SK-N-SH treated with all-trans-retinoic acid at 6 μM for 48 hours (cell line): ENCODE results near the gene CD248.
A peak's percentile ranks its signal among the peaks of the same experiment; 100 is the strongest.

ENCODE experiments used
- ATAC-seq: fragments of 200-7000 bp; cut with Tn5 transposase; 3 replicates; pipeline ENCODE4 v1.9.1; 2020; ENCODE audit warnings: mild to moderate bottlenecking, moderate library complexity
- ARNTL ChIP-seq: fragments of 450-650 bp; formaldehyde crosslinking; IDR thresholded peaks from 2 replicates; pipeline ENCODE4 v1.5.0; 2020; ENCODE audit warnings: low read depth, mild to moderate bottlenecking, moderate library complexity, borderline replicate concordance
- BACH2 ChIP-seq: fragments of 250-450 bp; sonication (Bioruptor Pico); IDR thresholded peaks from 2 replicates; pipeline ENCODE4 v1.9.0; 2021; ENCODE audit warnings: mild to moderate bottlenecking, borderline replicate concordance
- CSDC2 ChIP-seq: fragments of 250-450 bp; sonication (Bioruptor Pico); IDR thresholded peaks from 2 replicates; pipeline ENCODE4 v1.5.0; 2020; ENCODE audit warnings: mild to moderate bottlenecking, moderate library complexity
- ESRRG ChIP-seq: fragments of 250-450 bp; sonication (Bioruptor Pico); IDR thresholded peaks from 2 replicates; pipeline ENCODE4 v1.6.1; 2021; ENCODE audit warnings: mild to moderate bottlenecking
- GLIS3 ChIP-seq: fragments of 250-450 bp; sonication (Bioruptor Pico); IDR thresholded peaks from 2 replicates; pipeline ENCODE4 v1.5.0; 2020; ENCODE audit warnings: mild to moderate bottlenecking, moderate library complexity
- OSR1 ChIP-seq: fragments of 250-450 bp; sonication (Bioruptor Pico); IDR thresholded peaks from 2 replicates; pipeline ENCODE4 v1.8.0; 2022; ENCODE audit warnings: moderate library complexity, mild to moderate bottlenecking, inconsistent platforms
- PPARA ChIP-seq: fragments of 250-450 bp; sonication (Bioruptor Pico); IDR thresholded peaks from 2 replicates; pipeline ENCODE4 v1.5.0; 2020; ENCODE audit warnings: mild to moderate bottlenecking, borderline replicate concordance
- RARB ChIP-seq: fragments of 250-450 bp; sonication (Bioruptor Pico); IDR thresholded peaks from 2 replicates; pipeline ENCODE4 v1.8.0; 2021; ENCODE audit warnings: mild to moderate bottlenecking, moderate library complexity
- SNAI2 ChIP-seq: fragments of 250-450 bp; sonication (Bioruptor Pico); IDR thresholded peaks from 2 replicates; pipeline ENCODE4 v1.5.0; 2020; ENCODE audit warnings: mild to moderate bottlenecking, moderate library complexity
- TCF4 ChIP-seq: fragments of 250-450 bp; sonication (Bioruptor Pico); IDR thresholded peaks from 2 replicates; pipeline ENCODE4 v1.8.0; 2021; ENCODE audit warnings: mild to moderate bottlenecking, moderate library complexity, borderline replicate concordance
- TOX ChIP-seq: fragments of 250-450 bp; sonication (Bioruptor Pico); IDR thresholded peaks from 2 replicates; pipeline ENCODE4 v1.8.0; 2021; ENCODE audit warnings: mild to moderate bottlenecking, moderate library complexity, borderline replicate concordance
- ZC3H10 ChIP-seq: fragments of 250-450 bp; sonication (Bioruptor Pico); IDR thresholded peaks from 2 replicates; pipeline ENCODE4 v1.5.1; 2021; ENCODE audit warnings: mild to moderate bottlenecking, moderate library complexity
- ZFP3 ChIP-seq: fragments of 250-450 bp; sonication (Bioruptor Pico); IDR thresholded peaks from 2 replicates; pipeline ENCODE4 v1.5.0; 2020; ENCODE audit warnings: mild to moderate bottlenecking, moderate library complexity
- ZFP30 ChIP-seq: fragments of 450-650 bp; formaldehyde crosslinking; IDR thresholded peaks from 2 replicates; pipeline ENCODE4 v1.5.0; 2022; ENCODE audit warnings: mild to moderate bottlenecking, moderate library complexity
- ZNF565 ChIP-seq: fragments of 450-650 bp; formaldehyde crosslinking; conservative IDR thresholded peaks from 2 replicates; pipeline ENCODE4 v1.5.0; 2020; ENCODE audit warnings: low read depth, mild to moderate bottlenecking, moderate library complexity
- ZNF8 ChIP-seq: fragments of 450-650 bp; formaldehyde crosslinking; IDR thresholded peaks from 2 replicates; pipeline ENCODE4 v1.5.0; 2020; ENCODE audit warnings: mild to moderate bottlenecking, moderate library complexity
- TF ChIP-seq, protein P1 (sequence below): fragments of 250-450 bp; sonication (Bioruptor Pico); IDR thresholded peaks from 2 replicates; pipeline ENCODE4 v1.5.1; 2021; ENCODE audit warnings: mild to moderate bottlenecking, moderate library complexity
- TF ChIP-seq, protein P2 (sequence below): fragments of 250-450 bp; sonication (Bioruptor Pico); IDR thresholded peaks from 2 replicates; pipeline ENCODE4 v1.8.0; 2020; ENCODE audit warnings: mild to moderate bottlenecking, moderate library complexity, borderline replicate concordance
- TF ChIP-seq, protein P3 (sequence below): fragments of 250-450 bp; sonication (Bioruptor Pico); IDR thresholded peaks from 2 replicates; pipeline ENCODE4 v1.5.0; 2020; ENCODE audit warnings: mild to moderate bottlenecking, moderate library complexity
- TF ChIP-seq, protein P4 (sequence below): fragments of 250-450 bp; sonication (Bioruptor Pico); IDR thresholded peaks from 2 replicates; pipeline ENCODE4 v1.8.0; 2021; ENCODE audit warnings: low read depth, mild to moderate bottlenecking, moderate library complexity, borderline replicate concordance

Gene CD248

DNA sequence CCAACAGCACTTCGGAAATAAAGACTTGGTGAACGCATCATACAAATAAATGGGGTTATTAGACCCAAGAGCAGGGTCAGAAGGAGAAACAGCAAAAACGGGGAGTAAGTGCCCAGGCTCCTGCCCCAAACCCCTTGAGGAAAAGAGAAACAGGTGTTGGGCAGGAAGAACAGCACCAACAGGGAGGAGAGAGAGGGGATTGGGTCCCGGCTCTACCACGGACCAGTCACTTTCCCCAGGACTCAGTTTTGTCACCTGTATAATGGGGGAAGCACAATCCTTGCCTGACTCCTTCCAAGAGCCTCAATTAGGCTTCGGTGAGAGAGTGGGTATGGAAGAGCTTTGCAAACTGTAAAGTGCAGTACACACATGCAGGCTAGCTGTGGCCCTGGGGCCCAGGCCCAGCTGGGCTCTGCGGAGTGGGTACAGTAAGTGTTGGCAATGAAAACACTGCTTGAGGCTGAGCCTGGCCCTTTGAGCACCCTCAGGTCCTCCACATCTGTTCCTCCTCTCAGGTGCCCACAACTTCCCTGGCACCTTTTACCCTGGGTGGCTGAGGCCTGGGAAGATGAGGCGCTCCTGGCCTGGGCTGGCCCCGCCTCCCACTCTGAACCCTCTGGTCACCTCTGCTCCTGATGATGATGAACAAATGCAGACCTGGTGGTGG lies 45.8 kb upstream of the CD248 start (continued):
- TF ChIP-seq, protein P1, sequence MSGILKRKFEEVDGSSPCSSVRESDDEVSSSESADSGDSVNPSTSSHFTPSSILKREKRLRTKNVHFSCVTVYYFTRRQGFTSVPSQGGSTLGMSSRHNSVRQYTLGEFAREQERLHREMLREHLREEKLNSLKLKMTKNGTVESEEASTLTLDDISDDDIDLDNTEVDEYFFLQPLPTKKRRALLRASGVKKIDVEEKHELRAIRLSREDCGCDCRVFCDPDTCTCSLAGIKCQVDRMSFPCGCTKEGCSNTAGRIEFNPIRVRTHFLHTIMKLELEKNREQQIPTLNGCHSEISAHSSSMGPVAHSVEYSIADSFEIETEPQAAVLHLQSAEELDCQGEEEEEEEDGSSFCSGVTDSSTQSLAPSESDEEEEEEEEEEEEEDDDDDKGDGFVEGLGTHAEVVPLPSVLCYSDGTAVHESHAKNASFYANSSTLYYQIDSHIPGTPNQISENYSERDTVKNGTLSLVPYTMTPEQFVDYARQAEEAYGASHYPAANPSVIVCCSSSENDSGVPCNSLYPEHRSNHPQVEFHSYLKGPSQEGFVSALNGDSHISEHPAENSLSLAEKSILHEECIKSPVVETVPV = no peak
- TF ChIP-seq RARB (CRISPR knock-in tag) = no peak
- TF ChIP-seq ZNF565 = no peak
- TF ChIP-seq TCF4 (CRISPR knock-in tag) = no peak
- no peak for TF ChIP-seq ESRRG (CRISPR knock-in tag)

DNA sequence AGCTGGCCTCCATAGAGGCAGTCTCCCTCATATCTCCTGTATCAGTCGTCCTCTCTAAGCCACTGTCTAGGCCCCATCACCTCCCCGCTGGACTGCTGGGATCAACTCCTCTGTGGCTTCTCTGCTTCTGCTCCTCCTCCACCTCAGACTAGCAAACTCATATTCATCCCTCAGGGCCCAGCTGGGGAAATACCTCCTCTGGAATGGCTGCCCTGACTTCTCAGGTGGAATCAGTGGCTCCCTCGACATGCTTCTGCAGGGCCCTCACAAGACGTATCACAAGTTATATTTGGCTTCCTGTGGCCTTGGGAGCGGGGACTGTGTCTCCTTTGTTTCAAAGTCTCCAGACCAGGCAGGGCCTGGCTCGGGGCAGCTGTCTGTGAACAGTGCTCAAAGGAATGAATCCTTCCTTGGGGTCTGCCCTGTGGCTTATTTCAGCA lies 44.7 kb upstream of the CD248 start:
- no peak for ATAC-seq
- TF ChIP-seq GLIS3 (CRISPR knock-in tag) (no peak), ZFP3 (peak; percentile 88)

GRCh38 chr11:66360406-66361073 lies 43.7 kb upstream of the CD248 start:
- no peak for TF ChIP-seq GLIS3 (CRISPR knock-in tag)
- TF ChIP-seq, protein P2, sequence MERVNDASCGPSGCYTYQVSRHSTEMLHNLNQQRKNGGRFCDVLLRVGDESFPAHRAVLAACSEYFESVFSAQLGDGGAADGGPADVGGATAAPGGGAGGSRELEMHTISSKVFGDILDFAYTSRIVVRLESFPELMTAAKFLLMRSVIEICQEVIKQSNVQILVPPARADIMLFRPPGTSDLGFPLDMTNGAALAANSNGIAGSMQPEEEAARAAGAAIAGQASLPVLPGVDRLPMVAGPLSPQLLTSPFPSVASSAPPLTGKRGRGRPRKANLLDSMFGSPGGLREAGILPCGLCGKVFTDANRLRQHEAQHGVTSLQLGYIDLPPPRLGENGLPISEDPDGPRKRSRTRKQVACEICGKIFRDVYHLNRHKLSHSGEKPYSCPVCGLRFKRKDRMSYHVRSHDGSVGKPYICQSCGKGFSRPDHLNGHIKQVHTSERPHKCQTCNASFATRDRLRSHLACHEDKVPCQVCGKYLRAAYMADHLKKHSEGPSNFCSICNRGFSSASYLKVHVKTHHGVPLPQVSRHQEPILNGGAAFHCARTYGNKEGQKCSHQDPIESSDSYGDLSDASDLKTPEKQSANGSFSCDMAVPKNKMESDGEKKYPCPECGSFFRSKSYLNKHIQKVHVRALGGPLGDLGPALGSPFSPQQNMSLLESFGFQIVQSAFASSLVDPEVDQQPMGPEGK = no peak
- no peak for TF ChIP-seq CSDC2 (CRISPR knock-in tag)
- no peak for TF ChIP-seq ESRRG (CRISPR knock-in tag)
- TF ChIP-seq ZNF8 (CRISPR knock-in tag) = no peak
- no peak for TF ChIP-seq OSR1 (CRISPR knock-in tag)
- TF ChIP-seq, protein P3, sequence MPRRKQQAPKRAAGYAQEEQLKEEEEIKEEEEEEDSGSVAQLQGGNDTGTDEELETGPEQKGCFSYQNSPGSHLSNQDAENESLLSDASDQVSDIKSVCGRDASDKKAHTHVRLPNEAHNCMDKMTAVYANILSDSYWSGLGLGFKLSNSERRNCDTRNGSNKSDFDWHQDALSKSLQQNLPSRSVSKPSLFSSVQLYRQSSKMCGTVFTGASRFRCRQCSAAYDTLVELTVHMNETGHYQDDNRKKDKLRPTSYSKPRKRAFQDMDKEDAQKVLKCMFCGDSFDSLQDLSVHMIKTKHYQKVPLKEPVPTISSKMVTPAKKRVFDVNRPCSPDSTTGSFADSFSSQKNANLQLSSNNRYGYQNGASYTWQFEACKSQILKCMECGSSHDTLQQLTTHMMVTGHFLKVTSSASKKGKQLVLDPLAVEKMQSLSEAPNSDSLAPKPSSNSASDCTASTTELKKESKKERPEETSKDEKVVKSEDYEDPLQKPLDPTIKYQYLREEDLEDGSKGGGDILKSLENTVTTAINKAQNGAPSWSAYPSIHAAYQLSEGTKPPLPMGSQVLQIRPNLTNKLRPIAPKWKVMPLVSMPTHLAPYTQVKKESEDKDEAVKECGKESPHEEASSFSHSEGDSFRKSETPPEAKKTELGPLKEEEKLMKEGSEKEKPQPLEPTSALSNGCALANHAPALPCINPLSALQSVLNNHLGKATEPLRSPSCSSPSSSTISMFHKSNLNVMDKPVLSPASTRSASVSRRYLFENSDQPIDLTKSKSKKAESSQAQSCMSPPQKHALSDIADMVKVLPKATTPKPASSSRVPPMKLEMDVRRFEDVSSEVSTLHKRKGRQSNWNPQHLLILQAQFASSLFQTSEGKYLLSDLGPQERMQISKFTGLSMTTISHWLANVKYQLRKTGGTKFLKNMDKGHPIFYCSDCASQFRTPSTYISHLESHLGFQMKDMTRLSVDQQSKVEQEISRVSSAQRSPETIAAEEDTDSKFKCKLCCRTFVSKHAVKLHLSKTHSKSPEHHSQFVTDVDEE (CRISPR knock-in tag) = no peak
- no peak for TF ChIP-seq TCF4 (CRISPR knock-in tag)
- TF ChIP-seq, protein P1 = no peak
- no peak for TF ChIP-seq ZFP30
- TF ChIP-seq SNAI2 (CRISPR knock-in tag) = no peak
- TF ChIP-seq ZC3H10 (CRISPR knock-in tag) = no peak
- TF ChIP-seq PPARA = no peak
- no peak for TF ChIP-seq ARNTL (CRISPR knock-in tag)
- no peak for TF ChIP-seq ZFP3
- no peak for TF ChIP-seq TOX (CRISPR knock-in tag)
- no peak for TF ChIP-seq BACH2 (CRISPR knock-in tag)
- ATAC-seq = no peak

DNA sequence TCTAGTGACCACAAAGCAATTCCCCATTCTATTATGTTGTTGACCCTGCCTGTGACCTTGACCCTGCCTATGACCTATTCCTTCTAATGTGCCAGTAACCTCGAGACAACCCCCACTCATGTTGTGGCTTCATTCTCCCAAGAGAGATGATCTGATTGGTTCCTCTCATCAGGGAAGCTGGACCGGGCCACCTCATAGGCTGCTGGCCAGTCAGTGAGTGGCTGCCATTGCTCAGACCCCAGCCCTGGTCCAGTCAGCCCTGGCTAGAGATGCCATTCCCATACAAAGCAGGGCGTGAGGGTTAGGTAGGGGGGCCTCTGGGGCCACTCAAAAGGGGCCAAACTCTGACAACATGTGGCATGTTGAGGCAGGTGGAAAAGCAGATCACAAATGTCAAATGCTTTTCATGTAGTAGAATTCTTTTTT lies 42.8 kb upstream of the CD248 start:
- ATAC-seq = no peak
- no peak for TF ChIP-seq TCF4 (CRISPR knock-in tag)
- TF ChIP-seq ZNF565 = no peak
- TF ChIP-seq, protein P4, sequence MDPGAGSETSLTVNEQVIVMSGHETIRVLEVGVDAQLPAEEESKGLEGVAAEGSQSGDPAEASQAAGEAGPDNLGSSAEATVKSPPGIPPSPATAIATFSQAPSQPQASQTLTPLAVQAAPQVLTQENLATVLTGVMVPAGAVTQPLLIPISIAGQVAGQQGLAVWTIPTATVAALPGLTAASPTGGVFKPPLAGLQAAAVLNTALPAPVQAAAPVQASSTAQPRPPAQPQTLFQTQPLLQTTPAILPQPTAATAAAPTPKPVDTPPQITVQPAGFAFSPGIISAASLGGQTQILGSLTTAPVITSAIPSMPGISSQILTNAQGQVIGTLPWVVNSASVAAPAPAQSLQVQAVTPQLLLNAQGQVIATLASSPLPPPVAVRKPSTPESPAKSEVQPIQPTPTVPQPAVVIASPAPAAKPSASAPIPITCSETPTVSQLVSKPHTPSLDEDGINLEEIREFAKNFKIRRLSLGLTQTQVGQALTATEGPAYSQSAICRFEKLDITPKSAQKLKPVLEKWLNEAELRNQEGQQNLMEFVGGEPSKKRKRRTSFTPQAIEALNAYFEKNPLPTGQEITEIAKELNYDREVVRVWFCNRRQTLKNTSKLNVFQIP (CRISPR knock-in tag) = no peak
- TF ChIP-seq, protein P2 = no peak
- no peak for TF ChIP-seq PPARA
- TF ChIP-seq BACH2 (CRISPR knock-in tag) = no peak
- TF ChIP-seq TOX (CRISPR knock-in tag) = no peak
- TF ChIP-seq SNAI2 (CRISPR knock-in tag) = no peak
- TF ChIP-seq, protein P1 = no peak
